ENCODE results near the gene PIGBOS1.
"Not testable (repeated sequence)": the region's sequence is repeated elsewhere in the genome, so short reads cannot be mapped to it uniquely, and the experiment has no call there.

PIGBOS1 gene

DNA sequence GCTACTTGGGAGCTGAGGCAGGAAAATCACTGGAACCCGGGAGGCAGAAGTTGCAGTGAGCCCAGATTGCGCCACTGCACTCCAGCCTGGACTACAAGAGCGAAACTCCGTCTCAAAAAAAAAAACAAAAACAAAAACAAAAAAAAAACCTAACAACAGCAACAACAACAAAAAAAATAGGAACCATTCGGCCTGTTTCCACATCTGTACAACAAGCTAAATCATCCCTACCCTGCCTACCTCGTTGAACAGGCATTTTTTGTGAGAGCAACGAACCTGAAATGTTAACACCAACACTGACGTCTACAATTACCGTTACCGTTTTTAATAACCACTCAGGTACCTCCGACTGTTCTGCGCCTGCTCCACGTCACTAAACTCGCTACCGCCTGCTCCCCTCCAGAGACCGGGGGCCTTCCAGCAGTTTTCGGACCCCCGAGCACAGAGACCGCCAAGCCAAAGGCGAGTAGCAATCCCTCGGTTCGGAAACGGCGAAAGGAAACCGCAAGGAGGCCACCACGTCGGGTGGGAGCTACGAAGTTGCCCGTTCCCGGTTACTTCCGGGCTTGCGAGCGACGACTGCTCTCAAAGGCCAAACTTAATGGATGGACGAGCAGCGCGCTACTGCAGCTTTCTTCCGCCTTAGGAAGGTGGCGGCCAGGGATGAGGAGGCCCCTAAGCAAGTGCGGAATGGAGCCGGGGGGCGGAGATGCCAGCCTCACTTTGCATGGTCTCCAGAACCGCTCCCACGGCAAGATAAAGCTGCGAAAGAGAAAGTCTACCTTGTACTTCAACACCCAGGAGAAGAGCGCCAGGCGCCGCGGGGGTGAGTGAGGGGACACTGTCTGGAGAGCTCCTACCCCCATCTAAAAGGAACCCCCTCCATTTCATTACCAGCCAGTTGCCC, at the start of gene PIGBOS1, which contains the start of gene PIGB:
PIGBOS1 (minus strand) TSS at position 536 of the 907 bp plus-strand sequence. CDS start 1,331 bp downstream, outside the sequence.
PIGB (plus strand) TSS at position 635 of the 907 bp plus-strand sequence; CDS start at position 664, 29 bp downstream.
- DNase-seq = peak; percentile 54 to 65 (median 56)

GRCh38 chr15:55366981-55367380, 48.1 kb upstream of the PIGBOS1 start:
- DNase-seq = no peak

- DNase-seq = no peak
These were observed 43.7 kb upstream of the PIGBOS1 start for GRCh38 chr15:55362641-55363040.

DNA sequence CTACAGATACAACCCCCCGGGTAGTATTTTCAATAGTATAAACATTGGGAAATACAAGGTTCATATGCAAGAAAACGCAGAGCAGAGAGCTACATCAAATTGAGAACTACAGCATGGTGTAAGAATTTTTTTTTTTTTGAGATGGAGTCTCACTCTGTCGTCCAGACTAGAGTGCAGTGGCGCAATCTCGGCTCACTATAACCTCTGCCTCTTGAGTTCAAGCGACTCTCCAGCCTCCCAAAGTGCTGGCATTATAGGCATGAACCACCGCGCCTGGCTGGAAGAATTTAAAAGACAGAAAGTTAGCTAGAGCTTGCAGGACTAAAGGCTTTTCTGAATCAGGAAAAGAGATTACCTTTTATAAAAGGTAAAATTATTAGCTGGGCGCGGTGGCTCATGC, 42.1 kb upstream of the PIGBOS1 start:
- DNase-seq = no peak

GRCh38 chr15:55360256-55360655, 41.3 kb upstream of the PIGBOS1 start:
- no peak for DNase-seq

DNA sequence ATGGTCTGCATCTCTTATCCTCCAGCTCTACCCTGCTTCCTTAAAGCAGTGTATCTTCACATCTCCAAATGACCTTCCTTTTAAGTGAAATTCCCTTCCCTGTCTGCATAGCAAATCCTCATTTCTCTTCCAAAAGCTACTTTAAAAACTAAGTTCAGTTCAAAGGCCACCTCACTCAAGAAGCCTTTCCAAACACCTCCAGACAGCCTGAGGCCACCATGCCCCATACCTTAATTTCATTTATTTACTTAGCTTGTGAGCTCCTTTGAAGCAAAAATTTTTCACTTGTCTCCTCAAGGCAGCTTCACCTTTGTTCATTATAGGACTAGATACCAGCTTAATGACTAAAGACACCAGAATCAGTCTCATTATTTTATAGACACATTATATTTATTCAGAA, 39.5 kb upstream of the PIGBOS1 start:
- no peak for DNase-seq

DNA sequence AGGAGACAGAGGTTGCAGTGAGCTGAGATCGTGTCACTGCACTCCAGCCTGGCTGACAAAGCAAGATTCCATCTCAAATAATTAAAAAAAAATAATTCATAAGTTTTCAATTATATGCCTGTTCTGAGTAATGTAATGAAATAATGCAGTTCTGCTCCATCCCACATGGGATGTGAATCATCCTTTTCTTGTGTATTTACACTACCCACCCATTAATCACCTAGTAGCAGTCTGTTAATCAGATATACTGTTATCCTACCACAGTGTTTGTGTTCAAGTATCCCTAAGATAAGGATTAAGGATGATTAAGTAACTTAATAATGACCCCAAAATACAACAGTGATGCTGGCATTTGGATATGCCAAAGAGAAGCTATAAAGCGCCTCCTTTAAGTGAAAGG, 38.9 kb upstream of the PIGBOS1 start:
- no peak for DNase-seq

DNA sequence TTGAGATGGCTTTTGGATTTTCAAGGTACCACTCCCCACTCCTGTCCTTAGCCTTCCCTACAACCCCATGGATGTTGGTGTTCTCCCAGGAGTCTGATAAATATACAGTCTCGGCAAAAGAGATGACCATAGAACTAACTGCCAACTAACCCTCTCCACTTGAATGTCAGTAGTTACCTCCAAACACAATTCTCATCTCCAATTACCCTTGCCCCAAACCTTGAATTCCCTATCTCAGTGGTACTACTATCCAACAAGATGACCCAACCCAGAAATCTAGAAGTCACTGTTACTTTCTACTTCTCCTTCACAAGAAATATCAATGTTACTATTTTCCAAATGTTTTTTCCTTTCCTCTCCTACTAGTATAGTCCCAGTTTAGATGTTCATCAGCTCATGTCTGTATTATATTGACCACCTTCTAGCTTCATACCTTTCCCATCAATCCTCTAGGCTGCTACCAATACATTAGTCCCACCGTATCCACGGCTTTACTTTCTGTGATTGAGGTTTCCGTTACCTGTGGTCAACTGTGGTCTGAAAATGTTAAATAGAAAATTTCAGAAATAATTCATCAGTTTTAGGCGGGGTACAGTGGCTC, 38.2 kb upstream of the PIGBOS1 start:
- DNase-seq = no peak

DNA sequence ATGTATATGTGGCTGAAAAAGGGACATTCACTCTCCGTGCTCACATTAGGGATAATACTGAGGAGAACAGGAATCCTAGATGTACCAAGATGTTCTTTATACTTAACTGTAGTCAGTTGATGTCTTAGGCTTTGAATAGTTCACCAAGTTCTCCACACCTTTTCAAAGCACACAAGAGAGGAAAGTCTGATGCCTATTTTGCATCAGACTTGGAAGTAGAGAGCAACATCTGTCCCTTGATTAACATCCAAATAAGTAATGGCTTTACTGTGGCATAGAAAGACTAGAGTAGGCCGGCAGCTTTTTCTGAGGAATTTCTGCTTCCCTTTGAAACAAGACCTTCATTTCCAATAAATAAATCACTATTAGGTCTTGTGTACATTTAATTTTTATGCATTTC, 34.1 kb upstream of the PIGBOS1 start:
- no peak for DNase-seq

- DNase-seq = no peak
These were observed 30.4 kb upstream of the PIGBOS1 start for GRCh38 chr15:55349282-55349681.

GRCh38 chr15:55348281-55348778, 29.4 kb upstream of the PIGBOS1 start:
- no peak for DNase-seq

DNA sequence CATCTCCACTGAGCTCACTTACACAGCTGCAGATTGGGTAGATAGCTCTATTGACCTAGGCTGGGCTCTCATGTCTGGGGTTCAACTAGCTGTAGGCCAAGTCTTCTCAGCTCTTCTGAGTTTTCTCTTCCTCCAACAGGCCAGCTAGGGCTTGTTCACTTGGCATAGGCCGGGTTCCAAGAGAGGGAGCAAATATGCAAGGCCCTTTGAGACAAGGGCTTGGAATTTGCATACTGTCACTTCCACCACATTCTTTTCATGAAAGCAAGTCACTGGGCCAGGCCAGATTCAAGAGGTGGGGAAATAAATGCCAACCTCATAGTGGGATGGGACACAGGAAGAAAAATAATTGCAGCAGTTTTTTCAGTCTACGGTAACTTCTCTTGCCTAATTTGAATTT, 25.3 kb upstream of the PIGBOS1 start:
- no peak for DNase-seq

DNA sequence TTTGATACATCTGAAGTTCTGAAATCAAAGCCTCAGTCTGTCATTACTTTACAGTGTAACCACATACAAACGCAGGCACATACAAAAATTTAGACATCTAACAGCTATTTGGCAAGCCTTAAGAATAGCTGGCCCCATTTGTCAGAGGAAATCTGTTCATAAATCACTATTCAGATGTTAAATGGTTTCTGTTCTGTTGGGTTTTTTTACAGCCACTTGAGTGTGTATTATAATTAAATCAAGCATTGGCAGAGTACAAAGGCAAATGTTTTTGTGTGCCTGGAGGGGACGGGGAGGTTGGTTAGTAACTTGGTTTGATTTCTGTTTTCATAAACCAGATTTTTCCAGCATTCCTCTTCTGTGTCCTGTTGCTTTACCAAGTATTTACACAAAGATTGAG, 24.2 kb upstream of the PIGBOS1 start:
- DNase-seq = no peak

DNA sequence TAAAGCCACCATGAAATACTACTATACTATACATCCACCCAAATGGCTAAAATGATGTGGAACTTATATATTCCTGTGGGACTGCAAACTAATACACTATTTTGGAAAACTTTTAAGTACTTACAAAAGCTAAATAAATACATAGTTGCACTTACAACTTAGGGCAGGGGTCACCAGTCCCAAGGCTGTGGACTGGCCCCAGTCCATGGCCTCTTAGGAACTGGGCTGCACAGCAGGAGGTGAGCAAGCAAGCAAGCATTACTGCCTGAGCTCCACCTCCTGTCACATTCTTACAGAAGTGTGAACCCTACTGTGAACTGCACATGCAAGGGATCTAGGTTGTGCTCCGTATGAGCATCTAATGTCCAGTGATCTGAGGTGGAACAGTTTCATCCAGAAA, 18.2 kb upstream of the PIGBOS1 start:
- no peak for DNase-seq

GRCh38 chr15:55334997-55335396, 16.1 kb upstream of the PIGBOS1 start:
- no peak for DNase-seq

DNA sequence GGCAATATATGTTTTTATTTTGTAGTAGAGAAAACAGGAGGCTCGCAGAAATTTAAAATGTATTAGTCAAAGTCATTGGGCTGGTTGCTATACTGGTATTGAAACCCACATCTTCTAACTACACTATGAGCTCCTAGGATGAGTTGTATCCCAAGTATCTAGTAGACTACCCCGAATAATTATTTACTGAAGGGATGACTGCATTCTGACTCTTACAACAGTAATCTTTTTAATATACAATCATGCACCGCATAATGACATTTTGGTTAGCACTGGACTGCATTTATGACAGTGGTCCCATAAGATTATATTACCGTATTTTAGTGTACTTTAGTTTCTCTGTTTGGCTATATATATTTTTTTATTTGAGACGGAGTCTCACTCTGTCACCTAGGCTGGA, 15.4 kb upstream of the PIGBOS1 start:
- no peak for DNase-seq

DNA sequence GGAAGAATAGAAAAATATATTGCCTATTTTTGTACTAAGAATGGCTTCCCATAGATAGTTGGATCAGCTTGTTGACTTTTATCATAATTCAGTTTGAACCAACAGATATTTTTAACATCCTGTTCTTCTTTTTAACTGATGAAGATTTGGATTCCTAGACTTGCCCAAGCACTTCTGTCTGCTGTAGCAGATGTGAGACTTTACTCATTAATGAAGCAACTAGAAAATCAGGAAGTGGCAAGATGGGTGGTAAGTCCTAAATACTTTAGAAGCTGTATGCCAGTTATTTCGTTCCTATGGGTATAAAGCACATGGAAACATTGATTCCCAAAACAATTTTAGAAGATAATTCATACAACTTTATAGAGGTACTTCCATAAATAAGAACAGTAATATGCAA, 8.5 kb upstream of the PIGBOS1 start:
- no peak for DNase-seq

DNA sequence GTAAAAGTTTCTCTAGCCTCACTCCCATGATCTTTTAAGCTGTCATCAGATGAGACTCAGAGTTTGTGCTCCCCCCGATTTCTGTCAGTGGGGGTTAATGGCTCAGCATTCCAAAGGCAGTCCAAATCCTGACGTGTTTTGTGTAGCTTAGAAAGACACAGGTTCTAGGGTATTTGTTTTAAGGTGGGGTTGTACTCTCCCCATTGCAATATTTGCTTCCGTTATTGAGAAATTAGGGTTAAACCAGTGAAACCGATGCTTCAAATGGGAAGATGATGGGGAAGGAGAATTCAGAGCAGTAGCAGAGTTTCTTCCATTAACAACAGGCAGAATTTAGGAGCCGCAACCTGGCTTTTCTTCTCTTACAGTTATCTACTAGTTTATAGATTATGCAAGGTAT, 3.5 kb upstream of the PIGBOS1 start:
- DNase-seq = no peak

GRCh38 chr15:55320963-55321362, 2.0 kb upstream of the PIGBOS1 start:
- no peak for DNase-seq

- DNase-seq = no peak
These were observed 1.3 kb upstream of the PIGBOS1 start for GRCh38 chr15:55320238-55320550.

DNA sequence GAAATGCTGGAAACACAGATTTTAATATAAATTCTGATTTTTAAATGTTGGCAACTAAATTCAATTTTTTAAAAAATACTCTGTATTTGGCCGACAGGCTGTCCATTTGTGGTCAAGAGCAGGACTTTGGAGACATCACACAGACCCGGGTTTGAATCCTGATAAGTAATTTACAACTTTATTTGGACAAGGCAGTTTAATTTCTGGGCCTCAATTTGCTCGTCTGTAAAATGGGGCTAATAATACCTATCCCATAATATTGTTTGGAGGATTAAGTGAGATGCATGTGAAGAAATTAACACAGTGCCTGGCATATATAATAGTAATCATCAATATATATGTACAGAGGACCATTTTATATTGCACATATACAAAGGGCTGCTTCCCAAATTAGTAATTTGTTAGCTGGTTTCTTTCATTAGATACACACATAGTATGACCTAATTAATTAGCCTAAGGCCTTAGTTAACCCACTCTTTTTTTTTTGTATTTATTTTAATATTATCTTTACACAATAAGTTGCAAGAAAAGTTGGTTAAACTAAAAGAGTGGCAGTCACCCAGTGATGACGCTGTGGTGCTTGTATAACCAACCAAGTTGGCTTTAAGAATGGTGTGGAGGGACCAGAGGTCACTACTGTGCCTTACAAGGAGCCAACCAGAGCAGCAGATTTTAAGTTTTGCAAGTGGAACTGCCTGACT, 764 bp upstream of the PIGBOS1 start:
- DNase-seq = no peak

DNA sequence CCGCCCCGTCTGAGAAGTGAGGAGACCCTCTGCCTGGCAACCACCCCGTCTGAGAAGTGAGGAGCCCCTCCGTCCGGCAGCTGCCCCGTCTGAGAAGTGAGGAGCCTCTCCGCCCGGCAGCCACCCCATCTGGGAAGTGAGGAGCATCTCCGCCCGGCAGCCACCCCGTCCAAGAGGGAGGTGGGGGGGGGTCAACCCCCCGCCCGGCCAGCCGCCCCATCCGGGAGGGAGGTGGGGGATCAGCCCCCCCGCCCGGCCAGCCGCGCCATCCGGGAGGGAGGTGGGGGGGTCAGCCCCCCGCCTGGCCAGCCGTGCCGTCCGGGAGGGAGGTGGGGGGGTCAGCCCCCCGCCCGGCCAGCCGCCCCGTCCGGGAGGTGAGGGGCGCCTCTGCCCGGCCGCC, 16.1 kb downstream of the PIGBOS1 start:
- not testable (repeated sequence) for DNase-seq

GRCh38 chr15:55297315-55297714, 21.6 kb downstream of the PIGBOS1 start:
- DNase-seq = no peak
